Duodenal mucosa (tissue), 2 donors: ENCODE measurements around the gene RAB3IL1.

Experiments used
- H3K27ac ChIP-seq: one replicate; pipeline ENCODE4 v1.7.0; 2013; ENCODE audit warnings: low read depth, low read length
- H3K27me3 ChIP-seq, 2 donors: one replicate each; pipeline ENCODE4 v1.7.0; 2013; ENCODE audit warnings: low read length in 2 of 2, control low read depth in 1 of 2; ENCODE audit not compliant: insufficient read depth in 2 of 2, control insufficient read depth in 1 of 2
- H3K36me3 ChIP-seq, 2 donors: one replicate each; pipeline ENCODE4 v1.7.0; 2013; ENCODE audit warnings: low read length in 2 of 2, control low read depth in 1 of 2; ENCODE audit not compliant: insufficient read depth in 2 of 2, control insufficient read depth in 1 of 2
- H3K4me1 ChIP-seq, 2 donors: one replicate each; pipeline ENCODE4 v1.7.0; 2013; ENCODE audit warnings: low read length in 2 of 2, control low read depth in 1 of 2; ENCODE audit not compliant: insufficient read depth in 2 of 2, control insufficient read depth in 1 of 2
- H3K4me3 ChIP-seq, 2 donors: one replicate each; pipeline ENCODE4 v1.7.0; 2013; ENCODE audit warnings: low read length in 2 of 2, low read depth in 1 of 2
- H3K9ac ChIP-seq, 2 donors: one replicate each; pipeline ENCODE4 v1.7.0; 2013; ENCODE audit warnings: low read length in 2 of 2, low read depth in 1 of 2
- H3K9me3 ChIP-seq, 2 donors: one replicate each; pipeline ENCODE4 v1.7.0; 2013; ENCODE audit warnings: low read length in 2 of 2, control low read depth in 1 of 2; ENCODE audit not compliant: control insufficient read depth in 1 of 2

RAB3IL1 gene

DNA sequence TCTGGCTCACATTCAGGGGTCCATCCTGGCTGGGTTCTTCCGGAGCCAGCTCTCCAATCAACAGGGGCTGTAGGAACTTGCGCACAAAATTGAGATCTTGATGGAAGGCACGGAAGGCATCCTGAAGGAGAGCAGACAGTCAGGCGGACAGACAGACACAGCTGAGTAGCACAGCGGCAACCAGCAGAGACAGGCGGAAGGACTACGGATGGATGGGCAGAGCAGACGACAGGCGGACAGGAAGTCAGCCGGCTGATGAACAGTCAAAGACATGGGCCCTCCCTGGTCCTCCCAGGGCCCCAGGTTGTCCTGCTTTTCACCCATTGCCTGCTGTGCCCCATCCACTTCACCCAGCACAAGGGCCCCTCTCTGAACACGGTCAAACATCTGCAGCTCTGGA is 37.3 kb downstream of the RAB3IL1 start:
- no peaks in the 10 kb centered on the region for H3K9me3 ChIP-seq
- peaks cover 0 to 4% of the 10 kb centered on the region in 2 donors for H3K36me3 ChIP-seq
- no peak overlapping the region for H3K4me3 ChIP-seq
- H3K27me3 ChIP-seq, result no peaks in the 10 kb centered on the region
- no peak overlapping the region for H3K9ac ChIP-seq
- no peak overlapping the region for H3K27ac ChIP-seq
- H3K4me1 ChIP-seq, result no peaks in the 10 kb centered on the region

DNA sequence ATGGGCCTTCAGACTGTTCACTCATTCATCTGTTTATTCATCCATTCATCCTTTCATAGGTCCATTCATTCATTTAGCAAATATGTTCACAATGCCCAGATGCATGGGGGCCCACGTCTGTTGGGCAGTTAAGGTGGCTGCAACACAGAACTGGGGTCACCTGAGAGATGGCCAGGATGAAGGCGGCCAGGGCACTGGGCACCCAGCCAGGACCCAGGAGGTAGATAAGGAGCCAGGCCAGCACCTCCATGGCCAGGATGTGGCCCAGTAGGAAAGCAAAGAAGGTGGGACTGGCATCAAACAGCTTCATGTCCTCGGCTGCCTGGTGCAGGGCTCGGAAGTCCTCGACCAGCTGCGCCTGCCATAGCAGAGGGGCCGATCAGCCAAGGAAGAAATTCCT is 38.2 kb downstream of the RAB3IL1 start:
- H3K9ac ChIP-seq, result no peak overlapping the region
- no peaks in the 10 kb centered on the region for H3K4me1 ChIP-seq
- H3K36me3 ChIP-seq, result peaks cover 0 to 4% of the 10 kb centered on the region in 2 donors

DNA sequence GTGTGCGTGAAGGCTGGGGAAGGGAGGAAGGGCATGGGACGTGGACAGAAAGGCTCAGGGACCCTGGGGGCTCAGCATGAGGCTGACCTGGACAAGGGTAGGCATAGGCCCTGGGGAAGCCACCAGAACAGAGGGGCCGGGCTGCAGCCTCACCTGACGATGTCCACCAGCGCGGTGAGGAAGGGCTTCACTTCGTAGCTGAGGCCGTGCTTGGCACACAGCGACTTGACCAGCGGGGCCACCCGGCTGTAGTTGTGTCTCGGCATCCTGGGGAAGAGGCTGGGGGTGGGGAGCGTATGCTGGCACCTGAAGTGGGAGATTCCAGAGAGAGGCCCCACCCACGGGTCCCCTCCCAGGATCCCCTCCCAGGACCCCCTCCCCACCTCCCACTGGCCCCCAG is 41.7 kb downstream of the RAB3IL1 start:
- H3K9ac ChIP-seq, result no peak overlapping the region
- H3K4me3 ChIP-seq, result no peak overlapping the region
- no peak overlapping the region for H3K27ac ChIP-seq
- H3K27me3 ChIP-seq, result peaks cover 0 to 3% of the 10 kb centered on the region in 2 donors
- H3K36me3 ChIP-seq, result peaks cover 0 to 4% of the 10 kb centered on the region in 2 donors
- H3K9me3 ChIP-seq, result no peaks in the 10 kb centered on the region
- no peaks in the 10 kb centered on the region for H3K4me1 ChIP-seq

More for the DNA sequence above, 38.2 kb downstream of the RAB3IL1 start:
- Histone ChIP-seq H3K9me3 (no peaks in the 10 kb centered on the region), H3K4me3 (no peak overlapping the region), H3K27ac (no peak overlapping the region), H3K27me3 (no peaks in the 10 kb centered on the region)

DNA sequence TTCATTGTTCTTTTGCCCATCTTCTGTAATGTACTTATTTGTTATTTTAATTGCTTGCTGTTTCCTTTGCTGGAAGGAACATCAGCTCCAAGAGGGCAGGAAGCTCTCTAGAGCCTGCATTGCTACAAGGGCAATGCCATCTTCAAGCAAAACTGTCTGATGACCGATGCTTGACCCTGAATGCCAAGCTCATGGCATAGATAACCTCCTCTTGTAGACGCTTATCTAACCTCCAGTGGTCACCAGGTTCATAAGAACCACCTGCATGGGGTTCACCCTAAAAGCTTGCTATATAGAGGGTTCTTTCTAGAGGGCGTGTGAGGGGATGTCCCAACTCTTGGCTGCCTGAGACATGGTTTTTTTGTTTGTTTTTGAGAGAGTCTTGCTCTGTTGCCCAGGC is 42.5 kb downstream of the RAB3IL1 start:
- H3K27me3 ChIP-seq, result peaks cover 0 to 3% of the 10 kb centered on the region in 2 donors
- H3K4me3 ChIP-seq, result no peak overlapping the region
- no peak overlapping the region for H3K9ac ChIP-seq
- H3K27ac ChIP-seq, result no peak overlapping the region
- no peaks in the 10 kb centered on the region for H3K4me1 ChIP-seq
- H3K9me3 ChIP-seq, result no peaks in the 10 kb centered on the region
- H3K36me3 ChIP-seq, result peaks cover 0 to 4% of the 10 kb centered on the region in 2 donors

DNA sequence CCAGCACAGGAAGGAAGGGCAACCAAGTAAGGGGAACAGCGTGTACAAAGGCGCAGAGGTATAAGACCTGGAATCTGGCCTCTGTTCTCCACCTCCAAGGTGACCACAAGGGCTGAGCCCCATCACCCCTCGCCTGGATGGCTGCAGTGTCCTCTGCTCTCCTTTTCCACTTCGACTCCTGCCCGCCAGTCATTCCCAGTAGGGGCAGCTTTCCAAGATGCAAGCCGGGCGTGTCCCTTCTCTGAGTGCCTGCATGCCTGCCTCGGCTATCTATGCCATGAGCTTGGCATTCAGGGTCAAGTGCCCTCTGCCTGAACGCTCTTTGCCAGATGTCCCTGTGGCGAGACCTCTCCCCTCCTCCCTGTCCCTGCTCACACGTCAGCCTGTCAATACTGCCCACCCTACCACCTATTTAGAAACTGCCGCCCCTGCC is 43.0 kb downstream of the RAB3IL1 start:
- Histone ChIP-seq H3K9ac (no peak overlapping the region), H3K4me3 (no peak overlapping the region), H3K27me3 (peaks cover 0 to 3% of the 10 kb centered on the region in 2 donors), H3K4me1 (no peaks in the 10 kb centered on the region), H3K27ac (no peak overlapping the region), H3K36me3 (peaks cover 0 to 4% of the 10 kb centered on the region in 2 donors), H3K9me3 (no peaks in the 10 kb centered on the region)

DNA sequence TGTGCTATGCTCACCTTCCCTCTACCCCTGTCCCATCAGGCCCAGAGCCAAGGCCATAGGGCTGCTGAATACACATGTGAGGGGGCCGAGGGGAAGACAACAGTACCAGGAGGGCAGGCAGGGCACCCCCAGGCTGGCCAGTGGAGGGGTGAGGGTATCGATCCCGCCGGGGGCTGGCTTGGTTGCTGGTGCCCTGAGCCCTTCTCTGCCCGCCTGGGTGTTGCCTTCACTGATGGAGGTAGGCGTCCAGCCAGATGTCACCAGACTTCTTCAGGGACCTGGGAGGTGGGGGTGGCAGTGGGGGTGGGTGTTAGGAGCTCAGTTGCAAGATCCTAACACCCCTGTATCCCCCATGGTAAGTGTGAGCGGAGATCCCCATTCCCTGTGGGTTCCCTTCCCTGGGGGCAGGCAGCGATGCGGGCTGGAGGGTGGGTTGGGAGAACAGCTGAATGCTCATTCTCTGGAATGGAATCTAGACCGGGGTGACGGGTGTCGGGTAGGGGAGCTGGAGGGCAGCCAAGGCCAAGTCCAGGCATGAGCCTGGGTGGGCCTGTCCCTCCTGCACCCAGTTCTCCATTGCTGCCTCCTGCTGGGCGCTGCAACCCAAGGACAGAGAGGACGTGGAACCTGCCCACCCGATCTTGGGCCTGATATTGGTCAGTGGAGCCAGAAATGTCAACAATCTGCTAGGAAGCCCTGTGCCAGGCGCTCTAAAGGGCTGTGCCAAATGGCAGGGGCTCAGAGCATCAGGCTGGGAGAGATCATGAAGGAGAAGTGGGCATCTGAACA is 43.6 kb downstream of the RAB3IL1 start:
- Histone ChIP-seq H3K4me1 (no peaks in the 10 kb centered on the region), H3K9me3 (no peaks in the 10 kb centered on the region), H3K27me3 (peaks cover 0 to 3% of the 10 kb centered on the region in 2 donors), H3K4me3 (no peak overlapping the region), H3K27ac (no peak overlapping the region), H3K9ac (no peak overlapping the region), H3K36me3 (peaks cover 0 to under 1% of the 10 kb centered on the region in 2 donors)

DNA sequence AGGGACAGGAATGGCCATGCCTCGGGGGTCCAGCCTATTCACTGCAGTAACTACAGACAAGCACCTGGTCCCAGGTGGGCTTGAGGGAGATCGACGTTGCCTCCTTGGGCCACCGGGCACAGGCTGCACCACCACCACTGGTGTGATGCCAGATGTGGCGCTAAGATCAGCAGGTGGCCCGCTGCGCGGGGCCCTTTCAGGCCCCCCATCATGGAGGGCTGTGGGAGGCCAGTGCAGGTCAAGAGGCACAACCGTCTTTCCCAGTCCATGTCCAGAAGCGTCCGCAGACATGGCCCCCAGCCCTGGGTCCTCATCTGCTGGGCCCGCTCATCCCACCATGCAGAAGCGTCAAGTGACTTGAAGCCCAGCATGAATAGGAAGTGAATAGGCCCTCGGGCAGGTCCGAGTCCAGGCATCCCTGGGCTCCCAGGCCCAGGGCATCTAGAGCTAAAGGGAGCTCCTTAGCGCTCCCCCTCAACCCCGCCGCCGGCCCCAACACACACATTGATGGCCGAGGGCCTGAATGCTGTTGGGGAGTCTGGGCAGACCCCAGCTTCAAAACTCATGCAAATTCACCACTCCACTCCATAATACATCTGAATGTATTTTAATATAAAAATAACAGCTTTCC is 44.3 kb downstream of the RAB3IL1 start:
- peaks cover 0 to 3% of the 10 kb centered on the region in 2 donors for H3K27me3 ChIP-seq
- no peak overlapping the region for H3K9ac ChIP-seq
- no peaks in the 10 kb centered on the region for H3K4me1 ChIP-seq
- H3K9me3 ChIP-seq, result no peaks in the 10 kb centered on the region
- no peak overlapping the region for H3K4me3 ChIP-seq
- no peaks in the 10 kb centered on the region for H3K36me3 ChIP-seq
- H3K27ac ChIP-seq, result no peak overlapping the region

DNA sequence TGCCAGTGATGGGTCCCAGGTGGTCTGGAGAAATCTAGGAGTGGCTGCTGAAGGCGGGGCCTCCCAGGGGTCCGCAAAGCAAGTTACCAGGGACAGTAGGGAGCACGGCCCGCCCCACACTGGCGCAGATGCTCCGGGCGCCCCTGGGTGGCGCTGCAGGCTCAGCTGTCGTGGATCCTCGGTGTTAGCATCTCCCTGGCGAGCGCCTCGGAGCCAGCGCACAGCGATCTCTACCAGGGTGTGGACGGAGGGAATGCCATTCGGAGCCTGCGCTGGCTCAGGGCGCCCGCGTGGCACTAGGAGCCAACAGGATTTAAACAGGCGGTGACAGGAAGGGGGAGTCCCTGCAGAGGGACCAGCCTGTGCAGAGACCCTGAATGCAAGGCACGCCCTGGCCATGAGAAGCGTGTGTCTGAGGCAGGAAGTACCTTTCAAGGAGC is 46.2 kb downstream of the RAB3IL1 start:
- Histone ChIP-seq H3K27ac (no peak overlapping the region), H3K27me3 (peaks cover 0 to 3% of the 10 kb centered on the region in 2 donors), H3K4me3 (peak overlapping the region in 1 of 2 donors; percentile 46), H3K9ac (no peak overlapping the region), H3K9me3 (no peaks in the 10 kb centered on the region), H3K4me1 (no peaks in the 10 kb centered on the region), H3K36me3 (peaks cover 0 to 5% of the 10 kb centered on the region in 2 donors)

DNA sequence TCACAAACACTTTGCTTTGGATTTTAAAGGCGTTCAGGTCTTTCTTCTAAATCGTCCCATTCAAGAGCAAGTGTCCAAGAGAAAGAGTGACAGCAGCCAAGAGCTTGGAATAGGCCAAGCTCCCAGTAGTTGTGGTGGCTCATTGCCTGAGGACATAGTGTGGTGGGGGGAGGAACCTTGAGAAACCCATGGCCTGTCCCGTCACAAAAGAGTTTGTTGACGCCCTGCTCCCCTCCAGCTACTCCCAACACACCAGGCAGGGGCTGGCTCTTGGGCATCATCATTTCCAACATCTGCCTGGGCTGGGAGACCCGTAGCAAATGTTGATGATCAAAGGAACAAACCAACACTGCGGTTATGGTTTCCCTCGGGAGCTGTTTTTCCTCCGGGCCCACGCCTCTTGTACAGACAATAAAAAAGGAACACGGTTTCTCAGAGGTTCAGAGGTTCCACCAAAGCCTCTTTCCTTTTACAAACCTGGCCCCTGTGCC is 46.8 kb downstream of the RAB3IL1 start:
- Histone ChIP-seq H3K4me3 (no peak overlapping the region), H3K9me3 (no peaks in the 10 kb centered on the region), H3K4me1 (no peaks in the 10 kb centered on the region), H3K36me3 (peaks cover 0 to 7% of the 10 kb centered on the region in 2 donors), H3K27me3 (peaks cover 0 to 3% of the 10 kb centered on the region in 2 donors), H3K27ac (no peak overlapping the region), H3K9ac (no peak overlapping the region)
